ENCODE data around the gene PRELID2. TPM values are rescaled to one million over a fixed set of nuclear protein-coding genes. Genes with fewer than 3 reads are reported as not detected.

PRELID2 gene
- total RNA-seq, 2 donors from 2014 or later: 4.1 to 5.4 TPM

GRCh38 chr5:145718956-145719355 lies 116.2 kb downstream of the PRELID2 start:
- no peak for DNase-seq (ENCODE audit: low spot score)
- no peaks in the 10 kb centered on the region for H3K4me1 ChIP-seq (replicated peaks)
- no peak overlapping the region for H3K4me3 ChIP-seq
- no peaks in the 10 kb centered on the region for H3K36me3 ChIP-seq
- intact Hi-C loops (cut with DNase I): no loop called here
- H3K9me3 ChIP-seq: no peaks in the 10 kb centered on the region
- TF ChIP-seq POLR2AphosphoS5 (IDR thresholded peaks at IDR 0.05) (no peak), POLR2A (IDR thresholded peaks at IDR 0.05) (no peak), CTCF (IDR thresholded peaks at IDR 0.05) (no peak)
- WGBS: 100% methylated on average over 1 of the region's 1 CpG
- no peak overlapping the region for H3K27ac ChIP-seq
- no peaks in the 10 kb centered on the region for H3K27me3 ChIP-seq (replicated peaks; ENCODE audit: insufficient read depth)

GRCh38 chr5:145715412-145715811 lies 119.7 kb downstream of the PRELID2 start:
- intact Hi-C loops (cut with DNase I): no loop called here
- Histone ChIP-seq H3K9me3 (no peaks in the 10 kb centered on the region), H3K27ac (no peak overlapping the region), H3K4me3 (no peak overlapping the region), H3K36me3 (no peaks in the 10 kb centered on the region), H3K27me3 (replicated peaks; ENCODE audit: insufficient read depth) (no peaks in the 10 kb centered on the region), H3K4me1 (replicated peaks) (no peaks in the 10 kb centered on the region)
- 97% methylated on average over 1 of the region's 1 CpG for WGBS
- no peak for DNase-seq (ENCODE audit: low spot score)
- TF ChIP-seq POLR2A (IDR thresholded peaks at IDR 0.05) (no peak), POLR2AphosphoS5 (IDR thresholded peaks at IDR 0.05) (no peak), CTCF (IDR thresholded peaks at IDR 0.05) (no peak)

- no peaks in the 10 kb centered on the region for H3K4me1 ChIP-seq (replicated peaks)
- H3K9me3 ChIP-seq: no peaks in the 10 kb centered on the region
- WGBS: 90% methylated on average over 2 of the region's 2 CpGs
- no peak for TF ChIP-seq POLR2AphosphoS5 (IDR thresholded peaks at IDR 0.05)
- no peak for TF ChIP-seq POLR2A (IDR thresholded peaks at IDR 0.05)
- no peak for TF ChIP-seq CTCF (IDR thresholded peaks at IDR 0.05)
- no peak for DNase-seq (ENCODE audit: low spot score)
- no peak overlapping the region for H3K27ac ChIP-seq
- no peaks in the 10 kb centered on the region for H3K27me3 ChIP-seq (replicated peaks; ENCODE audit: insufficient read depth)
- H3K4me3 ChIP-seq: no peak overlapping the region
- intact Hi-C loops (cut with DNase I): no loop called here
- H3K36me3 ChIP-seq: no peaks in the 10 kb centered on the region
Observed at GRCh38 chr5:145712245-145712644, 122.9 kb downstream of the PRELID2 start.

GRCh38 chr5:145711417-145711816 lies 123.7 kb downstream of the PRELID2 start:
- DNase-seq (ENCODE audit: low spot score): no peak
- intact Hi-C loops (cut with DNase I): no loop called here
- Histone ChIP-seq H3K27ac (no peak overlapping the region), H3K4me1 (replicated peaks) (no peaks in the 10 kb centered on the region), H3K27me3 (replicated peaks; ENCODE audit: insufficient read depth) (no peaks in the 10 kb centered on the region), H3K4me3 (no peak overlapping the region), H3K36me3 (no peaks in the 10 kb centered on the region), H3K9me3 (no peaks in the 10 kb centered on the region)
- WGBS: 96% methylated on average over 3 of the region's 3 CpGs
- no peak for TF ChIP-seq POLR2A (IDR thresholded peaks at IDR 0.05)
- TF ChIP-seq CTCF (IDR thresholded peaks at IDR 0.05): no peak
- TF ChIP-seq POLR2AphosphoS5 (IDR thresholded peaks at IDR 0.05): no peak

Other genes with a start within 250 kb of the PRELID2 start
- gene GRXCR2, start 37.7 kb upstream of the PRELID2 start, total RNA-seq: not detected
- gene SH3RF2, start 101.2 kb upstream of the PRELID2 start, total RNA-seq: 10 to 100 TPM; 18.2 to 43.9 TPM

Data from prostate gland (tissue), 2 donors.